Calu3 (cell line): ENCODE data around the gene PHOSPHO1. TPM values are rescaled to one million over a fixed set of nuclear protein-coding genes. Genes with fewer than 3 reads are reported as not detected.

Experiments
- BruUV-seq: library from RNA; stranded (reverse); fragments of 400-500 nt; replicated peaks from 2 replicates; lab custom pipeline; 2021; lab: Mats Ljungman, UMichigan
- CTCF ChIA-PET: fragments of 300-600 bp; sonication (Branson Sonifier 250); formaldehyde crosslinking; loops from one replicate; lab custom pipeline; 2022; ENCODE audit warnings: antibody characterized with exemption; lab: Charles Lee
- DNase-seq: peaks from one replicate; pipeline ENCODE4 v3.0.0; 2022
- H3K27ac Mint-ChIP-seq: one replicate; pipeline ENCODE4 v1.8.0; 2022; ENCODE audit warnings: mixed read lengths; ENCODE audit not compliant: unreplicated experiment
- H3K27me3 Mint-ChIP-seq: one replicate; pipeline ENCODE4 v1.8.0; 2022; ENCODE audit warnings: mixed read lengths; ENCODE audit not compliant: unreplicated experiment
- H3K36me3 Mint-ChIP-seq: one replicate; pipeline ENCODE4 v1.8.0; 2022; ENCODE audit warnings: mild to moderate bottlenecking, moderate library complexity, mixed read lengths; ENCODE audit not compliant: insufficient read depth, unreplicated experiment
- H3K4me1 Mint-ChIP-seq: one replicate; pipeline ENCODE4 v1.8.0; 2022; ENCODE audit warnings: mild to moderate bottlenecking, low read depth, mixed read lengths; ENCODE audit not compliant: unreplicated experiment
- H3K4me3 Mint-ChIP-seq: one replicate; pipeline ENCODE4 v1.8.0; 2022; ENCODE audit warnings: mild to moderate bottlenecking, low read depth, moderate library complexity, mixed read lengths; ENCODE audit not compliant: unreplicated experiment
- H3K9me3 Mint-ChIP-seq: one replicate; pipeline ENCODE4 v1.8.0; 2022; ENCODE audit warnings: low read depth, mixed read lengths; ENCODE audit not compliant: unreplicated experiment
- CTCF ChIP-seq: fragments of 200-600 bp; IDR thresholded peaks from one replicate; pipeline ENCODE4 v1.8.0; 2022; ENCODE audit warnings: antibody characterized with exemption; ENCODE audit not compliant: unreplicated experiment
- intact Hi-C: fragments of 100-400 bp; cut with micrococcal nuclease; formaldehyde crosslinking; loops from one replicate; pipeline ENCODE4 v1.10.0; 2022; ENCODE audit not compliant: unreplicated experiment
- total RNA-seq: library from RNA; stranded (reverse); gene quantifications from 2 replicates; pipeline ENCODE4 v1.2.3, GENCODE V29; 2022

Gene PHOSPHO1
- total RNA-seq, 1 experiment from 2014 or later: not detected

DNA sequence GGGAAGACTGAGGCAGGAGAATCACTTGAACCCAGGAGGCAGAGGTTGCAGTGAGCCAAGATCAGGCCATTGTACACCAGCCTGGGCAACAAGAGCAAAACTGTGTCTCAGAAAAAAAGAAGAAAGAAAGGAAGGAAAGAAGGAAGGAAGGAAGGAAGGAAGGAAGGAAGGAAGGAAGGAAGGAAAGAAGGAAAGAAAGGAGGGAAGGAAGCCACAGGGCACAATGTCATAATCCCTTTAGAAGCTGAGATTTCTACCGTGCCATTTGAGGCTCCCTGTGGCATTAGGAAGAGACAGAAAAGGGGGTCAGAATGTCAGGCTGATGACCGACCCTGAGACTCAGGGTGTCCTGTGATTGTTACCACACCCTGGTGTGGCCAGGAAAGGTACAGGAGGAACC lies 26.8 kb downstream of the PHOSPHO1 start:
- DNase-seq: no peak
- BruUV-seq: no TSS peak
- Mint-ChIP-seq H3K9me3 (peaks cover 2% of the 10 kb centered on the region), H3K4me3 (no peak overlapping the region), H3K27me3 (peaks cover 89% of the 10 kb centered on the region), H3K36me3 (no peaks in the 10 kb centered on the region), H3K27ac (no peak overlapping the region), H3K4me1 (no peaks in the 10 kb centered on the region)
- no peak for TF ChIP-seq CTCF
- intact Hi-C loops: no loop called here
- CTCF ChIA-PET: interaction anchor here (0.6 kb wide), 1 partner anchor 72 kb away, joined by 4 read pairs; no protein-coding TSS in a partner anchor

DNA sequence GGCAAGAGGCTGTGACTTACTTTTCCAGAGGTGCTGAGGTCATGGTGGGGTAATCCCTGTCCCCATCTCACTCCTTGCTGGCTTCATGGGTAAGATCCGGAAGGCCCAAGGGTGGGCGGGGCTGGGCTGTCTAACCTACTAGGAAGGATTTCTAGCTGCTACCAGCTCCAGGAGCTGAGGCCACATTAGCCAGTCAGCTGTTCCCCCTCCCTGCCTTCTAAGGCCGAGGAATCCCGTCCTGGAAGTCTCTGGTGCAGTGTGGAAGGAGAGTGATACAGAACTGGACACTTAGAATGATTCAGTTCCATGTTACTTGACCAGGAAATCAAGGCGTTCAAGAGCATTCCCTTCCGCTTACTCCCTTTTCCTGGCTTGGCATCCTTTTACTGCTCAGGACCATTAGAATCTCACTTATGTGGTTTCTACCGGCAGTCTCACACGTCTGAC lies 29.1 kb downstream of the PHOSPHO1 start:
- DNase-seq: no peak
- intact Hi-C loops: no loop called here
- peaks cover 68% of the 10 kb centered on the region for H3K27me3 Mint-ChIP-seq
- H3K4me3 Mint-ChIP-seq: no peak overlapping the region
- H3K4me1 Mint-ChIP-seq: no peaks in the 10 kb centered on the region
- peaks cover 2% of the 10 kb centered on the region for H3K9me3 Mint-ChIP-seq
- CTCF ChIA-PET: interaction anchor here (0.6 to 1.5 kb wide), 3 partner anchors 10 to 187 kb away, joined by 3 to 4 read pairs (median 3); no protein-coding TSS in a partner anchor
- BruUV-seq: no TSS peak
- H3K36me3 Mint-ChIP-seq: no peaks in the 10 kb centered on the region
- TF ChIP-seq CTCF: no peak
- H3K27ac Mint-ChIP-seq: no peak overlapping the region

DNA sequence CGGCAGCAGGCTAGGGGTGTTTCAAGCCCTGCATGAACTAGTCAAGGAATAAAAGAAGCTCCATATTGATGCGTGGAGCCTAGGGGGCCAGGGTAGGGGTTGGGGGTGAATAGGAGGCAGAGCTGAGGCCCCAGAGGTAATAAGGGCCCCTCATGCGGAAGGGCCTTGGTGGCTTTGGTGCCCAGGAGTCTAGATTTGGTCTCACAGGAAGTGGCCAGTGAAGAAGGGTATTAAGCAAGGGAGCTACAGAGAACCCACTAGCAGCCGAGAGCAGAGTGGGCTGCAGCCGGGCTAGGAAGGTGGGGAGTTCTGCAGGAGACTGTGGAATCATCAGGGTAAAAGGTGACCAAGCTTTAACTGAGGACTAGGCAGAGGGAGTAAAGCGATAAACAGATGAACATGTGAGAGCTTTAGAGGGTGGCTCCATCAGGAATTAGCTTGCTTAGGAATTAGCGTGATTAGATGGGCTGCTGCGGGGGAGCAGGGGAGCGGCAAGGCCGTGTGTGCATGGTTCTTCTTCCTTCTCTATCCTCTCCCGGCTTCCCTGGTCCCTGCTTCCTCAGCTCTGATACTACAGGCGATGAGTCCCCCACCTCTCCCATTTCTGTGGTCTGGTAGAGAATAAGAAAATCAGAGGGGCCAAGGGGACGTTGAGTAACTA lies 30.0 kb downstream of the PHOSPHO1 start:
- Mint-ChIP-seq H3K27me3 (peaks cover 58% of the 10 kb centered on the region), H3K9me3 (peaks cover 2% of the 10 kb centered on the region), H3K27ac (no peak overlapping the region), H3K4me1 (no peaks in the 10 kb centered on the region), H3K4me3 (no peak overlapping the region), H3K36me3 (no peaks in the 10 kb centered on the region)
- no peak for TF ChIP-seq CTCF
- intact Hi-C loops: no loop called here
- no TSS peak for BruUV-seq
- no peak for DNase-seq
- CTCF ChIA-PET: interaction anchor here (0.6 to 1.5 kb wide), 4 partner anchors 8 to 186 kb away, joined by 3 to 5 read pairs (median 4); no protein-coding TSS in a partner anchor

DNA sequence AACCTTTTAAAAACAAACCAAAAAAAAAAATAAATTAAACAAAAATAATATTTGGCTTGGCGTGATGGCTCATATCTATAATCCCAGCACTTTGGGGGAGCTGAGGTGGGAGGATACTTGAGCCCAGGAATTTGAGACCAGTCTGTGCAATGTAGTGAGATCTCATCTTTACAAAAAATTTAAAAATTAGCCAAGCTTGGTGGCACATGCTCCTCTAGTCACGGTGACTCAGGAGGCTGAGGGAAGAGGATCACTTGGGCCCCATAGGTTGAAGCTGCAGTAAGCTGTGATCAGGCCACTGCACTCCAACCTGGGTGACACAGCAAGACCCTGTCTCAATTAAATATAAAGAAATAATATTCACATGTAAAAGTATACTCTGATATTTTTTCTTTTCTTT lies 32.4 kb downstream of the PHOSPHO1 start:
- no peak overlapping the region for H3K27ac Mint-ChIP-seq
- peaks cover 2% of the 10 kb centered on the region for H3K9me3 Mint-ChIP-seq
- CTCF ChIA-PET: interaction anchor here (0.6 to 1.8 kb wide), 3 partner anchors 9 to 522 kb away, joined by 3 to 4 read pairs (median 4); no protein-coding TSS in a partner anchor
- no peak overlapping the region for H3K4me3 Mint-ChIP-seq
- H3K27me3 Mint-ChIP-seq: peaks cover 35% of the 10 kb centered on the region
- peaks cover 6% of the 10 kb centered on the region for H3K4me1 Mint-ChIP-seq
- no peak for DNase-seq
- TF ChIP-seq CTCF: no peak
- H3K36me3 Mint-ChIP-seq: peaks cover under 1% of the 10 kb centered on the region
- BruUV-seq: no TSS peak
- intact Hi-C loops: no loop called here
